IPS-18a (cell line): Measurements from ENCODE around the gene HYOU1.
"Not testable (repeated sequence)": the region's sequence is repeated elsewhere in the genome, so short reads cannot be mapped to it uniquely, and the experiment has no call there.

Experiments
- H3K27ac ChIP-seq: one replicate; pipeline ENCODE4 v1.5.1; 2013; ENCODE audit warnings: low read length
- H3K27me3 ChIP-seq: one replicate; pipeline ENCODE4 v1.6.1; 2013; ENCODE audit warnings: mild to moderate bottlenecking, low read length; ENCODE audit not compliant: control insufficient read depth, insufficient read depth
- H3K36me3 ChIP-seq: one replicate; pipeline ENCODE4 v1.6.1; 2013; ENCODE audit warnings: low read depth, low read length; ENCODE audit not compliant: control insufficient read depth
- H3K4me1 ChIP-seq: one replicate; pipeline ENCODE4 v1.6.1; 2013; ENCODE audit warnings: low read depth, low read length; ENCODE audit not compliant: control insufficient read depth
- H3K4me3 ChIP-seq: one replicate; pipeline ENCODE4 v1.5.1; 2013; ENCODE audit warnings: low read length
- H3K9ac ChIP-seq: one replicate; pipeline ENCODE4 v1.6.1; 2013; ENCODE audit warnings: mild to moderate bottlenecking, low read length, moderate library complexity
- H3K9me3 ChIP-seq: one replicate; pipeline ENCODE4 v1.6.1; 2013; ENCODE audit warnings: low read depth, low read length; ENCODE audit not compliant: control insufficient read depth

The HYOU1 gene, protein sequence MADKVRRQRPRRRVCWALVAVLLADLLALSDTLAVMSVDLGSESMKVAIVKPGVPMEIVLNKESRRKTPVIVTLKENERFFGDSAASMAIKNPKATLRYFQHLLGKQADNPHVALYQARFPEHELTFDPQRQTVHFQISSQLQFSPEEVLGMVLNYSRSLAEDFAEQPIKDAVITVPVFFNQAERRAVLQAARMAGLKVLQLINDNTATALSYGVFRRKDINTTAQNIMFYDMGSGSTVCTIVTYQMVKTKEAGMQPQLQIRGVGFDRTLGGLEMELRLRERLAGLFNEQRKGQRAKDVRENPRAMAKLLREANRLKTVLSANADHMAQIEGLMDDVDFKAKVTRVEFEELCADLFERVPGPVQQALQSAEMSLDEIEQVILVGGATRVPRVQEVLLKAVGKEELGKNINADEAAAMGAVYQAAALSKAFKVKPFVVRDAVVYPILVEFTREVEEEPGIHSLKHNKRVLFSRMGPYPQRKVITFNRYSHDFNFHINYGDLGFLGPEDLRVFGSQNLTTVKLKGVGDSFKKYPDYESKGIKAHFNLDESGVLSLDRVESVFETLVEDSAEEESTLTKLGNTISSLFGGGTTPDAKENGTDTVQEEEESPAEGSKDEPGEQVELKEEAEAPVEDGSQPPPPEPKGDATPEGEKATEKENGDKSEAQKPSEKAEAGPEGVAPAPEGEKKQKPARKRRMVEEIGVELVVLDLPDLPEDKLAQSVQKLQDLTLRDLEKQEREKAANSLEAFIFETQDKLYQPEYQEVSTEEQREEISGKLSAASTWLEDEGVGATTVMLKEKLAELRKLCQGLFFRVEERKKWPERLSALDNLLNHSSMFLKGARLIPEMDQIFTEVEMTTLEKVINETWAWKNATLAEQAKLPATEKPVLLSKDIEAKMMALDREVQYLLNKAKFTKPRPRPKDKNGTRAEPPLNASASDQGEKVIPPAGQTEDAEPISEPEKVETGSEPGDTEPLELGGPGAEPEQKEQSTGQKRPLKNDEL

DNA sequence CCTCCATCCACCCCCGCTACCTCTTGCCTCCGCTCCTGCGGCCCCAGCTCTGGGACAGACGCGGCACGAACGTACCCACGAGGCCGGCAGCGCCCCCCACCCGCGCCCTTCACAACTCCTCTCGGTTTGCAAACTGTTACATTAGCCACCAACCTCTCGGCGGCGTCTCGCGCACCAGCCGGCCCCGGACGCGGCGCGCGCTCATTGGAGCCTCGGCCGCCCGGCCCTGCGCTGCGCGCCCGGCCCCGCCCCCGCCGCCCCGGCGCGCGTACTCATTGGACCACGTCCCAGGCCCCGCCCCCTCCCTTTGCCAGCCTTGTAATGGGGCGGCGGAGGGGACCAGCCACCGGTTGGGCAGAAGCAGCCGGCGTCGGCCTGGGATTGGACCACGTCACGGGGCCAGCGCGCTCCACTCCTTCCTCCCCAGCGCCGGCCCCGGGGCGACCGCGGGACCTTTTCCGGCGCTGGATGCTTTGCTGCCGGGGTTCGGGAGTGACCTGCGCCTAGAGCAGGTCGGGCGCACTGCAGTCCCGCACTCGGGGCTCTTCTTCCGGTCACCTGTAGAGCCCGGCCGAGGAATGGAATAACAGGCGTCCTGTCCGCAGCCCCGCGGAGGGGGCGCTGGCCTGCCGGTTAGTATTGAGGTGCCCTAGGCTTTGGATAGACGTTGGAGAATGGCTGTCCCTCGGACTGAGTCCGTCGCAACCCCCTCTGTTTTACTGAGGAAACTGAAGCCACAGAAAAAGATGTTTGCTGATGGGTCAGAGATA is at the start of gene HYOU1:
Gene HYOU1, minus strand, starts transcription at position 206 of the 770 bp plus-strand sequence. CDS start 1,045 bp downstream, outside the sequence.
- peaks cover 5% of the 10 kb centered on the region for H3K4me1 ChIP-seq
- no peaks in the 10 kb centered on the region for H3K27me3 ChIP-seq
- no peaks in the 10 kb centered on the region for H3K9me3 ChIP-seq
- peaks cover 31% of the 10 kb centered on the region for H3K36me3 ChIP-seq
- peak within 1 kb of the TSS; percentile 89 for H3K4me3 ChIP-seq
- peak within 1 kb of the TSS; percentile 24 for H3K27ac ChIP-seq
- H3K9ac ChIP-seq, result peak within 1 kb of the TSS; percentile 79

DNA sequence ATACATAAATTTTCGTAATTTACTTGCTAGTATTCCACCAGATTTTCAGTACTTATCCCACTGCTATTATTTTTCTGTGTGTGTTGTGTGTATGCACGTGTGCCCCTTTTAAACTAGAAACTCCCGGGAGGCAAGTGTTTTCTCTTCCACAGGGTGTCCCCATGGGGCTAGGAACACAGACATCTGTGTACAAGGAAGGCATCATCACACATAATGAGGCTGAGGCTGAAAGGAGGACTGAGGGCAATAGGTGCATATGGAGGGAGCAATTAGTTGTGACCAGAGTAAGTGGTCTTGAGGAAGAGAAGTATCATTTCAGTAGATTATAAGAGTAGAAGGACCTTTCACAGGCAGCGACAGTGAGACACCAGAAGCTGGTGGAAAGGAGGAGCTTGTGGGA is 46.8 kb upstream of the HYOU1 start:
- Histone ChIP-seq H3K4me1 (peaks cover 23% of the 10 kb centered on the region), H3K27me3 (peaks cover 15% of the 10 kb centered on the region), H3K9me3 (no peaks in the 10 kb centered on the region), H3K27ac (no peak overlapping the region), H3K4me3 (no peak overlapping the region), H3K9ac (no peak overlapping the region), H3K36me3 (no peaks in the 10 kb centered on the region)

DNA sequence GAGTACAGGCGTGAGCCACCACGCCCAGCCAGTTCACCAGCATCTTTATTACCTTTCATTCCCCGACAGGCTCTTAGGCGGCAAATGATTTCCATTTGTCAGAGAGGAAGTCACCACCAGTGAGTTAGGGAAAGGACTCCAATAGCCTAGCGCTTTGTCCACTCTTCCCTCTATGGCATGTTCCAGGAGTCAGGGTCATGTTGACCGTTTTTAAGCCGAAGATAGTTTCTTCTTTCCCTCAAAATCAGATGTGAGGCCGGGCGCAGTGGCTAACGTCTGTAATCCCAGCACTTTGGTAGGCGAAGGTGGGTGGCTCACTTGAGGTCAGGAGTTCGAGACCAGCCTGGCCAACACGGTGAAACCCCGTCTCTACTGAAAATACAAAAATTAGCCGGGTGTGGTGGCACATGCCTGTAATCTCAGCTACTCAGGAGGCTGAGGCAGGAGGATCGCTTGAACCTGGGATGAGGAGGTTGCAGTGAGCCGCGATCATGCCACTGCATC is 46.2 kb upstream of the HYOU1 start:
- Histone ChIP-seq H3K4me1 (peaks cover 20% of the 10 kb centered on the region), H3K9ac (peak overlapping the region; percentile 93), H3K4me3 (peak overlapping the region; percentile 81)
- H3K27ac ChIP-seq, H3K9me3 ChIP-seq, H3K27me3 ChIP-seq, H3K36me3 ChIP-seq: not testable (repeated sequence)

DNA sequence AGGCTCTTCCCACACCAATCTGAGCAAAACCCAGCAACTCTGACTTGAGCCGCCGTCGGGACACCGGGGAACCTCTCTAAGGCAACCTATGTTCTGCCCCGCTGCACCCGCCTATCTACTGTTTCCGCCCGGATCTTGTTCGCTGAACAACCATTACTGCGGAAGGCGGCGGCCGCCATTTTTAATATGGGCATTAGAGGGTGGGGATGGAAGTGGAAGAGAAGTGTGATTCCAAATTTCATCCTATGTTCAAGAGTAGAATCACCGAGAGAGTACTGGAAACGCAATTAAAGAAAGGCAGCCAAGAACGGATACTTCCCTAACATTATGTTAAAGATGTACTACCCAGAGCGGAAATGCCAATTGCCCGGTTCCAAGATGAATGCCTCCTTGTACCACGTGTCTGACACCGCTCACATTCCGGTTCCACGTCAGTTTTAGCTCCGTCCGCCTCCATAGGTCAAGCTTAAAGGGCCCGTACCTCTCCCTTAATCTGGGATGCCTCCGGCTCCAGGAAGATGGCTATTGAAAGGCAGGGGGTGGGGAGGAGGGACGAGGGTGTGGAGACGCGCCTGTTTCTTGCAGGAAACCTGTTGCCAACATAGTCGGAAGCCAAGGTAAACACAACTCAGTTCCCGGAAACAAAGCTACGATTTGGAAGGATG is 44.9 kb upstream of the HYOU1 start, which contains the start of gene DPAGT1:
Gene DPAGT1, minus strand, starts transcription at position 95 of the 665 bp plus-strand sequence. CDS start 198 bp downstream, outside the sequence.
- Histone ChIP-seq H3K4me3 (peak within 1 kb of the TSS; percentile 81), H3K4me1 (peaks cover 17% of the 10 kb centered on the region), H3K9me3 (no peaks in the 10 kb centered on the region), H3K27ac (peak within 1 kb of the TSS; percentile 100), H3K36me3 (peaks cover 18% of the 10 kb centered on the region), H3K9ac (peak within 1 kb of the TSS; percentile 93), H3K27me3 (no peaks in the 10 kb centered on the region)

DNA sequence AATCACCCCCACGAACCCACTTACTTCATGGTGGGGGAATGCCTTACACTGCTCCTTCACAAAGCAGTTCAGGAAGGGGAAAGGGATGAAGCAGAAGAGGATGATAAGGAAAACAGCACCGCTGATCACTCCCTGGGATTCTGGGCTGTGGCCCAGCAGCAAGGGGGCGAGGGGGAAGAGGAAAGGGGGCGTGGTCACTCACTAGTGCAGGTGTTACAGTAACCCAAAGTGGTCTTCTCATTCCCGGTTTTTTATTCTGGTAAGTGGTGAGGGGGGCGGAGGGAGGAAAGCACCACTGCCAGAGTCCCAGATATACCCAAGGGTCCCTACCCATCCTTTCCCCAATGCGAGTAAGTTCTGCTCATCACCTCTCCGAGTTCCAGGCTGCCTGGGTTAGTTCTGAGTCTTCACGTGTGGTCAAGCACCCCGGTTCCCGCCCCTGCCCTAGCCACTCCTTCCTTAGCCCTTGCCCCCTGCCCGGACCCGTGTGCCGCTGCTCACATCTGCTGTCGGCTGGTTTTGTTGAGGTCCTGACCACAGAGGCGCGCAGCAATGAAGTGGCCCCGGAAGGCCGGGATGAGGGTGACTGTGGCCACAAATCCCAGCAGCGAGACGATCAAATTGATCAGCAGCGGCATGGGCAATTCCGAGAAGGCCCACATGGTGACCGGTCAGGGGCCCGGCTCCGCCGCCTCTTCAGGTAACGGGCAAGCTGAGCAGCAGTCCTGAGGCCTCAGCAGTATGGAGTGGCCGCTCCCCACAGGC is 44.2 kb upstream of the HYOU1 start:
- H3K27me3 ChIP-seq, result no peaks in the 10 kb centered on the region
- peaks cover 18% of the 10 kb centered on the region for H3K36me3 ChIP-seq
- H3K9ac ChIP-seq, result peak overlapping the region; percentile 93
- peak overlapping the region; percentile 100 for H3K27ac ChIP-seq
- peak overlapping the region; percentile 81 for H3K4me3 ChIP-seq
- no peaks in the 10 kb centered on the region for H3K9me3 ChIP-seq
- peaks cover 10% of the 10 kb centered on the region for H3K4me1 ChIP-seq

DNA sequence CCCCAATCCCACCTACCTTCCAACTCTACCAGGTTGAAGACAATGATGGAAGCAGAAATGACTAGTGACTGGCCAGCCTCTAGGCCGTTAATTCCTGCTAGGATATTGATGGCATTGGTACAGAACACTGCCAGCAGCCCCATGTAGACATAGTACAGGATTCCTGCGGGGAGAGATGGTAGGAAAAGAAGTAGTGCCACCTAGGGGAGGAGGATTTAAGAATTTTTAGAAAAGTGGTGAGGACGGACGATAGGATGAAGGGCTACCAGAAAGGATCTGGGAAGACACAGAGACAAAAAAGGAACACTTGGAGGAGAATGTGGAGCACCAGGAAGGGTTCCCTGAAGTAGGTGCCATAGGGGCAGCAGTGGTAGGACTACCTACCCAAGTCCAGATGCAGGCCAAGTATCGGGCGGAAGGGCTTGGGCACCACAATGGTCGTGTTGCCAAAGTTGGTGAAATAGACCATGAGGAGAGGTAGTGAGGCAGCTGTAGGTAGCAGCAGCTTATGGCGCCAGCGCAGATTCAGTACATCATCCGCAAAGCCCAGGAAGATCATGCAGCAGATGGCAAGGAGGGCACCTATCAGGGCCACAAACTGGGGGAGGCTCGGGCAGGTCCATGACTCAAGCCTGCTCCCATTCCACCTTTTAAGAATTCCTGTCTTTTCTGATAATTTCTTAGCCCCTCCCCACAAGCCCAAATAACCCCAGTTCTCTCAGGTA is 43.4 kb upstream of the HYOU1 start:
- Histone ChIP-seq H3K9me3 (no peaks in the 10 kb centered on the region), H3K27ac (no peak overlapping the region), H3K9ac (peak overlapping the region; percentile 93), H3K36me3 (peaks cover 18% of the 10 kb centered on the region), H3K27me3 (no peaks in the 10 kb centered on the region), H3K4me3 (peak overlapping the region; percentile 81), H3K4me1 (peaks cover 14% of the 10 kb centered on the region)

DNA sequence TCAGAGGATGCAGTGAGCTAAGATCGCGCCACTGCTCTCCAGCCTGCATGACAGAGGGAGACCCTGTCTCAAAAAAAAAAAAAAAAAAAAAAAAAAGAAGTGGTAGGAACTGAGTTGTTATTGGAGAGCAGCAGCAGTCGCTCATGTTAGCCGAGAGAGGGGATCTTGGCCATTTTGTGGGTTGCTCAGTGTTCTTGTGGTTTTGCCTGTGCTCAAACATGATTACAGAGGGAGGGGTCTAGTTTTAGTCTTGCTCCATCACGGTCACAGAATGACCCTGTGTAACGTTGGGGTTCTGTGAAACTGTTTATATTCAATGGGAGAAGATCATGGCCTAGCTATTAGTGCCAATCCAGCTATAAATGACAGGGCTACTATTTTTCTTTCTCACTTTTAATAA is 42.7 kb upstream of the HYOU1 start:
- Histone ChIP-seq H3K9me3 (no peaks in the 10 kb centered on the region), H3K4me1 (peaks cover 14% of the 10 kb centered on the region), H3K36me3 (peaks cover 18% of the 10 kb centered on the region), H3K4me3 (no peak overlapping the region), H3K27me3 (no peaks in the 10 kb centered on the region), H3K27ac (no peak overlapping the region), H3K9ac (no peak overlapping the region)

DNA sequence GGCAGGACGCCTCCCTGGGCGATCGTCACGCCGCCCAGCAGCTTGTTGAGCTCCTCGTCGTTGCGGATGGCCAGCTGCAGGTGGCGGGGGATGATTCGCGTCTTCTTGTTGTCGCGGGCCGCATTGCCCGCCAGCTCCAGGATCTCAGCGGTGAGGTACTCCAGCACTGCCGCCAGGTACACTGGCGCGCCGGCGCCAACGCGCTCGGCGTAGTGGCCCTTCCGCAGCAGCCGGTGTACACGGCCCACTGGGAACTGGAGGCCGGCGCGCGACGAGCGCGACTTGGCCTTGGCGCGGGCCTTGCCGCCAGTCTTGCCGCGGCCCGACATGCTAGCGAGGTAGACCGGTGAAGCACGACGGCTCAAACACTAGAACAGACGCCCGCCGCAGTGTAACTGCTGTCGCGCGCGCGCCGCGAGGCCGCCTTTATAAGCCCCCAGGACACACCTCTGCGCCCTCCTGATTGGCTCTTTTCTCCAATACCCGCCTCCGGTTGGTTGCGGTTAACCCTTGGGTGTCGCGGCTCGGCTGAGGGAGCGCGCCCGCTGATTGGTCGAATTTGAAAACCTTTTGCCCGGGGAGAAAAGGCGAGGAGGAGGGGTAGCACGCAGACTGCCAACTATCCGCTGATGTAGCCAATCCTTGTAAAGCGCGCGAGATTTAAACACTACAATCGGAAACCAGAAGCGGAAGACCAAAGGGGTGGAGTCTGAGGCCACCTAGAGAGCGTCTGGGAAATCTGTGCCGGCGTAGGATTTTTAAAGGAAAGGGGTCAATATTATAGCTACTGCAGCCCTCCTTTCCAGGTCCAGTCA is 38.3 kb upstream of the HYOU1 start:
- Histone ChIP-seq H3K27me3 (no peaks in the 10 kb centered on the region), H3K27ac (peak overlapping the region; percentile 81), H3K4me1 (peaks cover 21% of the 10 kb centered on the region), H3K36me3 (peaks cover 46% of the 10 kb centered on the region), H3K4me3 (peak overlapping the region; percentile 92), H3K9me3 (no peaks in the 10 kb centered on the region), H3K9ac (peak overlapping the region; percentile 97)

DNA sequence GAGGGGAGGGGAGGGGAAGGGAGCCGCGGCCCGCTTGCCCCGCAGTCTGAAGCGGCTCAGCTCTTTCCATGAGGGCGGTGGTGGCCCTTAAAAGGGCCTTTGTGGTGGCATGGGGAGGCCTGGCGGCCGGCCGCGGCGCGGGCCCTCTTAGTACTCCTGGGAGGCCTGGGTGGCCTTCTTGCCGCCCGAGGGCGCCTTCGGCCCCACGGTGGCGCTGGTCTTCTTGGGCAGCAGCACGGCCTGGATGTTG is 37.7 kb upstream of the HYOU1 start:
- H3K27me3 ChIP-seq, result no peaks in the 10 kb centered on the region
- H3K9me3 ChIP-seq, result no peaks in the 10 kb centered on the region
- H3K4me3 ChIP-seq, result peak overlapping the region; percentile 92
- peak overlapping the region; percentile 81 for H3K27ac ChIP-seq
- H3K36me3 ChIP-seq, result peaks cover 49% of the 10 kb centered on the region
- peak overlapping the region; percentile 97 for H3K9ac ChIP-seq
- H3K4me1 ChIP-seq, result peaks cover 17% of the 10 kb centered on the region
